H1 (cell line): Measurements from ENCODE around the gene PMS1. TPM values are rescaled to one million over a fixed set of nuclear protein-coding genes. Genes with fewer than 3 reads are reported as not detected.

ENCODE experiments used
- CTCF ChIA-PET: fragments of 300-600 bp; sonication (Branson Sonifier 250); formaldehyde crosslinking; loops from one replicate; lab custom pipeline; 2021; ENCODE audit not compliant: partially characterized antibody; lab: Charles Lee
- POLR2A ChIA-PET: fragments of 300-600 bp; sonication (Branson Sonifier 250); formaldehyde crosslinking; loops from one replicate; lab custom pipeline; 2021; ENCODE audit warnings: inconsistent platforms; ENCODE audit not compliant: partially characterized antibody; lab: Charles Lee
- DNase-seq, 2 experiments: peaks; one replicate each; pipeline versions ENCODE4 v3.0.0 to v3.0.0-alpha.2; 2010 to 2022; ENCODE audit warnings: low spot score in 2 of 2, low read depth in 1 of 2, mixed read lengths in 1 of 2
- FAIRE-seq: peaks from 2 replicates; lab custom pipeline; 2011; peaks lifted over from hg19 to GRCh38; lab: Jason Lieb, UNC
- H2AFZ ChIP-seq: 2 replicates; pipeline ENCODE4 v1.8.1; 2012; ENCODE audit warnings: low read length, inconsistent platforms
- H2AK5ac ChIP-seq: 2 replicates; pipeline ENCODE4 v1.6.1; 2013; ENCODE audit warnings: low read depth, low read length
- H2BK120ac ChIP-seq: replicated peaks from 2 replicates; pipeline ENCODE3; 2013; ENCODE audit warnings: low read depth, low read length, inconsistent platforms
- H2BK12ac ChIP-seq: 2 replicates; pipeline ENCODE4 v1.6.1; 2013; ENCODE audit warnings: low read depth, low read length
- H2BK15ac ChIP-seq: 2 replicates; pipeline ENCODE4 v1.6.1; 2013; ENCODE audit warnings: low read length
- H2BK20ac ChIP-seq: 2 replicates; pipeline ENCODE4 v1.6.1; 2013; ENCODE audit warnings: low read length
- H2BK5ac ChIP-seq: 2 replicates; pipeline ENCODE4 v1.6.1; 2013; ENCODE audit warnings: low read depth, low read length
- H3K14ac ChIP-seq: 2 replicates; pipeline ENCODE4 v1.6.1; 2013; ENCODE audit warnings: inconsistent platforms; ENCODE audit not compliant: insufficient read length
- H3K18ac ChIP-seq: 2 replicates; pipeline ENCODE4 v1.6.1; 2013; ENCODE audit warnings: low read length; ENCODE audit errors: extremely low read depth
- H3K23ac ChIP-seq: 2 replicates; pipeline ENCODE4 v1.6.1; 2013; ENCODE audit warnings: inconsistent platforms; ENCODE audit not compliant: insufficient read length
- H3K23me2 ChIP-seq: 2 replicates; pipeline ENCODE4 v1.6.1; 2013; ENCODE audit warnings: low read depth, low read length
- H3K27ac ChIP-seq: 2 replicates; pipeline ENCODE4 v1.6.1; 2011; ENCODE audit warnings: low read depth, low read length, inconsistent platforms
- H3K27me3 ChIP-seq, 4 experiments: replicated peaks in 1 of 4; 1 replicate in 1 of 4; 2 replicates in 3 of 4; pipeline versions ENCODE4 v1.6.1 to v1.8.1; 2011 to 2013; ENCODE audit warnings: low read length in 3 of 4, mild to moderate bottlenecking in 3 of 4, inconsistent platforms in 2 of 4, mixed read lengths in 2 of 4, moderate library complexity in 1 of 4; ENCODE audit not compliant: control insufficient read depth in 3 of 4, insufficient read depth in 3 of 4; ENCODE audit errors: extremely low read depth in 1 of 4
- H3K36me3 ChIP-seq, 4 experiments: 2 replicates each; pipeline versions ENCODE4 v1.6.1 to v1.8.1; 2011 to 2013; ENCODE audit warnings: mild to moderate bottlenecking in 4 of 4, low read length in 3 of 4, moderate library complexity in 2 of 4, control low read depth in 1 of 4, inconsistent platforms in 1 of 4; ENCODE audit not compliant: insufficient read depth in 4 of 4, control insufficient read depth in 2 of 4
- H3K4ac ChIP-seq: replicated peaks from 2 replicates; pipeline ENCODE3; 2013; ENCODE audit warnings: low read length, low read depth, mixed read lengths, inconsistent platforms; ENCODE audit not compliant: insufficient read length
- H3K4me1 ChIP-seq, 4 experiments: replicated peaks in 1 of 4; 1 replicate in 1 of 4; 2 replicates in 3 of 4; pipeline versions ENCODE4 v1.6.1 to v1.8.1; 2011 to 2013; ENCODE audit warnings: low read length in 3 of 4, inconsistent platforms in 2 of 4, mixed read lengths in 1 of 4; ENCODE audit not compliant: insufficient read depth in 4 of 4, control insufficient read depth in 3 of 4
- H3K4me2 ChIP-seq, 2 experiments: 2 replicates each; pipeline versions ENCODE4 v1.6.1 to v1.8.1; 2011 to 2013; ENCODE audit warnings: low read depth in 2 of 2, low read length in 2 of 2, control low read depth in 1 of 2, inconsistent platforms in 1 of 2, mild to moderate bottlenecking in 1 of 2; ENCODE audit not compliant: insufficient read depth in 1 of 2
- H3K4me3 ChIP-seq, 4 experiments: fragments of 200-600, 300-600 bp in 1 of 4; sonication (generic), shearing (Covaris generic), sonication (Bioruptor Twin) in 1 of 4; 2 replicates each; pipeline versions ENCODE4 v1.5.1 to v1.8.1; 2011 to 2016; ENCODE audit warnings: low read length in 4 of 4, low read depth in 3 of 4, control low read depth in 2 of 4, inconsistent platforms in 2 of 4, mild to moderate bottlenecking in 2 of 4, mixed read lengths in 1 of 4, moderate library complexity in 1 of 4; ENCODE audit not compliant: insufficient read depth in 2 of 4; ENCODE audit errors: extremely low read depth in 1 of 4
- H3K56ac ChIP-seq: replicated peaks from 2 replicates; pipeline ENCODE3; 2013; ENCODE audit warnings: low read depth, mild to moderate bottlenecking, mixed read lengths, low read length, inconsistent platforms; ENCODE audit not compliant: insufficient read length
- H3K79me1 ChIP-seq: 2 replicates; pipeline ENCODE4 v1.6.1; 2013; ENCODE audit warnings: low read depth, low read length, control low read depth
- H3K79me2 ChIP-seq, 2 experiments: 2 replicates each; pipeline versions ENCODE4 v1.6.1 to v1.8.1; 2012 to 2013; ENCODE audit warnings: low read length in 2 of 2, mild to moderate bottlenecking in 2 of 2, inconsistent platforms in 1 of 2; ENCODE audit not compliant: insufficient read depth in 2 of 2, control insufficient read depth in 1 of 2
- H3K9ac ChIP-seq, 4 experiments: replicated peaks in 1 of 4; 1 replicate in 1 of 4; 2 replicates in 3 of 4; pipeline versions ENCODE4 v1.6.1 to v1.8.1; 2011 to 2013; ENCODE audit warnings: low read depth in 3 of 4, low read length in 3 of 4, control low read depth in 2 of 4, mild to moderate bottlenecking in 2 of 4, moderate library complexity in 2 of 4, inconsistent platforms in 1 of 4; ENCODE audit errors: extremely low read depth in 1 of 4
- H3K9me3 ChIP-seq, 2 experiments: 2 replicates each; pipeline versions ENCODE4 v1.6.1 to v1.8.1; 2012 to 2013; ENCODE audit warnings: mild to moderate bottlenecking in 2 of 2, moderate library complexity in 2 of 2, control low read depth in 1 of 2, inconsistent platforms in 1 of 2, low read depth in 1 of 2, low read length in 1 of 2, mixed read lengths in 1 of 2; ENCODE audit not compliant: insufficient read depth in 2 of 2
- H4K20me1 ChIP-seq, 2 experiments: replicated peaks in 1 of 2; 2 replicates each; pipeline versions ENCODE3 to v1.8.1; 2011 to 2013; ENCODE audit warnings: inconsistent platforms in 2 of 2, low read length in 2 of 2, mild to moderate bottlenecking in 1 of 2; ENCODE audit not compliant: insufficient read depth in 2 of 2, control insufficient read depth in 1 of 2
- H4K5ac ChIP-seq: 2 replicates; pipeline ENCODE4 v1.6.1; 2013; ENCODE audit warnings: low read length, low read depth, mixed read lengths, inconsistent platforms; ENCODE audit not compliant: insufficient read length
- H4K8ac ChIP-seq: 2 replicates; pipeline ENCODE4 v1.8.0; 2013; ENCODE audit warnings: mild to moderate bottlenecking, moderate library complexity, low read length, inconsistent platforms; ENCODE audit not compliant: insufficient read depth; ENCODE audit errors: extremely low read depth
- H4K91ac ChIP-seq: replicated peaks from 2 replicates; pipeline ENCODE3; 2013; ENCODE audit warnings: low read length, mixed read lengths, inconsistent platforms; ENCODE audit not compliant: insufficient read length
- GTF2F1 ChIP-seq: IDR thresholded peaks from 2 replicates; pipeline ENCODE4 v1.6.1; 2012; ENCODE audit warnings: low read depth, low read length, improper control_type of control experiment, borderline replicate concordance
- JUN ChIP-seq: IDR thresholded peaks from 2 replicates; pipeline ENCODE4 v1.6.1; 2011; ENCODE audit warnings: low read depth, mild to moderate bottlenecking, improper control_type of control experiment, low read length
- KDM1A ChIP-seq: fragments of 200-600, 300-600 bp; sonication (generic); IDR thresholded peaks from 2 replicates; pipeline ENCODE4 v1.7.1; 2016; ENCODE audit warnings: mild to moderate bottlenecking, low read length, borderline replicate concordance
- KDM5A ChIP-seq: fragments of 200-600 bp; IDR thresholded peaks from 2 replicates; pipeline ENCODE4 v1.7.1; 2012; ENCODE audit warnings: mild to moderate bottlenecking, low read length, inconsistent platforms, mixed read lengths
- MAFK ChIP-seq: IDR thresholded peaks from 2 replicates; pipeline ENCODE4 v1.6.1; 2012; ENCODE audit warnings: low read depth, mild to moderate bottlenecking, improper control_type of control experiment, low read length
- RNF2 ChIP-seq: fragments of 200-900, 300-1000 bp; sonication (generic); IDR thresholded peaks from 2 replicates; pipeline ENCODE4 v1.7.1; 2016; ENCODE audit warnings: borderline replicate concordance, low read depth, mild to moderate bottlenecking, antibody characterized with exemption, low read length; ENCODE audit not compliant: poor library complexity, severe bottlenecking; ENCODE audit errors: missing control alignments
- SP2 ChIP-seq: IDR thresholded peaks from 2 replicates; pipeline ENCODE4 v1.6.1; 2012; ENCODE audit warnings: mild to moderate bottlenecking, low read length, inconsistent platforms
- TAF1 ChIP-seq: IDR thresholded peaks from 2 replicates; pipeline ENCODE4 v1.6.1; 2011; ENCODE audit warnings: mild to moderate bottlenecking, low read depth, low read length
- YY1 ChIP-seq: IDR thresholded peaks from 2 replicates; pipeline ENCODE4 v1.6.1; 2011; ENCODE audit warnings: low read depth, mild to moderate bottlenecking, low read length
- ZNF274 ChIP-seq: IDR thresholded peaks from 2 replicates; pipeline ENCODE4 v1.7.0; 2012; ENCODE audit warnings: low read length, borderline replicate concordance; ENCODE audit errors: extremely low read depth
- WGBS, 2 experiments: shearing (Covaris generic) in 1 of 2; methylation state at CpG; one replicate each; pipeline versions ENCODE4 v1.1.6 to v1.1.7; 2013 to 2015; ENCODE audit warnings: low lambda C conversion rate in 2 of 2, mixed read lengths in 2 of 2, inconsistent platforms in 1 of 2, low coverage in 1 of 2, missing lambda C conversion rate in 1 of 2; ENCODE audit not compliant: insufficient replicate concordance in 2 of 2, insufficient coverage in 1 of 2, insufficient read length in 1 of 2; ENCODE audit errors: extremely low coverage in 1 of 2, missing lambda C conversion rate in 1 of 2; 5-methylcytosine and 5-hydroxymethylcytosine counted together
- polyA plus RNA-seq, 7 experiments: library from polyadenylated mRNA; depleted of rRNA in 3 of 7; stranded (reverse) in 5 of 7; unstranded in 2 of 7; fragments of >200 nt in 5 of 7; fragments of 200-250 nt in 2 of 7; gene quantifications; 1 replicate in 5 of 7; 2 replicates in 1 of 7; 4 replicates in 1 of 7; pipeline versions ENCODE4 v1.2.1 to v1.2.3, GENCODE V29; 2011 to 2013; ENCODE audit warnings: missing spikeins in 2 of 7, mixed read lengths in 2 of 7
- total RNA-seq: library from RNA; stranded (reverse); fragmentation: NEBNext Ultra II Directional; extraction: Animal tissue kit (Norgen Biotek cat#: 25700); gene quantifications from 2 replicates; pipeline ENCODE4 v1.2.1, GENCODE V29; 2021

The PMS1 gene
- total and polyA plus RNA-seq, 2 of the 8 experiments (the other 6 are each of a cell fraction or from before 2014, with no cell fraction given), result 13.1 to 59.7 TPM

DNA sequence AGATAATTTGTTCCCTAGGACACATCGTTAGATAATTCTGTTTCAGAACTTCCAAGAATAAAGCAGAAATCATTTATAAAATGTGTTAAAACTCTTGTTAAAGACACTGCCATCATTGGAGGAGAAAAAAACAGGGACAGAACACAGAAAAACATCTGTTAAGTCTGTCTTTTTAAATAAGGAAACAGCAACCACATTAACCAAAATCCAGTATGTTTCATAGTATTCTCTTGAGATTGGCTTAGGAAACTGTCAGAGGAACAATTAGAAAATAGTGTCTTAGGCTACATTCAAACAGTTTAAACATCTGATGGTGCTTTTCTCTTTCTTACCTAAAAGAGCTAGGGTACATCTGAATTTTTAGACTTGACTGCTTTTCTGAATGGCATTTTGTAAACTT is 81.6 kb downstream of the PMS1 start:
- TF ChIP-seq TAF1, result no peak
- no peak for TF ChIP-seq SP2
- no peak for TF ChIP-seq GTF2F1
- no peak for TF ChIP-seq YY1
- no peak for TF ChIP-seq KDM5A
- no peak for TF ChIP-seq ZNF274
- no peak for TF ChIP-seq MAFK
- TF ChIP-seq KDM1A, result no peak
- TF ChIP-seq JUN, result no peak
- TF ChIP-seq RNF2, result no peak
- no peak overlapping the region for H3K56ac ChIP-seq
- no peak overlapping the region for H3K4me2 ChIP-seq
- H3K27ac ChIP-seq, result no peak overlapping the region
- DNase-seq, result no peak
- no peaks in the 10 kb centered on the region for H3K4me1 ChIP-seq
- 83% methylated on average over 1 of the region's 1 CpG; no CpG with 5 or more reads in 1 of the 2 experiments for WGBS, 2 experiments
- no peak overlapping the region for H3K14ac ChIP-seq
- FAIRE-seq, result no peak
- H2BK20ac ChIP-seq, result no peak overlapping the region
- ChIA-PET CTCF (no interaction called here), POLR2A (no interaction called here)
- no peak overlapping the region for H3K4ac ChIP-seq
- no peaks in the 10 kb centered on the region for H3K79me1 ChIP-seq
- H3K9ac ChIP-seq, result no peak overlapping the region
- no peak overlapping the region for H2BK15ac ChIP-seq
- no peak overlapping the region for H2BK5ac ChIP-seq
- peaks cover 0 to 34% (median 2%) of the 10 kb centered on the region in 4 experiments; a peak in 4 of 8 replicates for H3K36me3 ChIP-seq
- H4K20me1 ChIP-seq, result no peaks in the 10 kb centered on the region
- no peak overlapping the region for H3K23ac ChIP-seq
- H2AK5ac ChIP-seq, result no peak overlapping the region
- no peak overlapping the region for H4K91ac ChIP-seq
- no peaks in the 10 kb centered on the region for H3K23me2 ChIP-seq
- no peak overlapping the region for H2BK120ac ChIP-seq
- no peak overlapping the region for H3K4me3 ChIP-seq
- no peak overlapping the region for H4K5ac ChIP-seq
- no peaks in the 10 kb centered on the region for H3K79me2 ChIP-seq
- no peak overlapping the region for H3K18ac ChIP-seq
- no peak overlapping the region for H2BK12ac ChIP-seq
- H2AFZ ChIP-seq, result no peak overlapping the region
- no peak overlapping the region for H4K8ac ChIP-seq
- no peaks in the 10 kb centered on the region for H3K9me3 ChIP-seq
- H3K27me3 ChIP-seq, result no peaks in the 10 kb centered on the region
